Sigmoid colon (tissue), 4 donors: ENCODE results near the gene PPP3R2.

ENCODE experiments used
- EP300 ChIP-seq, 4 donors: sonication (generic); formaldehyde crosslinking; IDR thresholded peaks; one replicate each; pipeline ENCODE4 v1.6.1; 2017; ENCODE audit warnings: antibody characterized with exemption in 4 of 4
- POLR2A ChIP-seq, 2 donors: fragments of 450-650 bp; IDR thresholded peaks; one replicate each; pipeline ENCODE4 v1.6.1; 2016; ENCODE audit warnings: antibody characterized with exemption in 2 of 2, mild to moderate bottlenecking in 2 of 2, moderate library complexity in 2 of 2
- POLR2AphosphoS5 ChIP-seq, 4 donors: sonication (generic); formaldehyde crosslinking; IDR thresholded peaks; one replicate each; pipeline ENCODE4 v1.6.1; 2017; ENCODE audit warnings: antibody characterized with exemption in 4 of 4
- TF ChIP-seq, protein P1 (sequence below), 4 experiments: fragments of 450-650 bp in 3 of 4; fragments of 200-600 bp in 1 of 4; IDR thresholded peaks; one replicate each; pipeline ENCODE4 v1.5.1; 2016 to 2019; ENCODE audit warnings: antibody characterized with exemption in 4 of 4, mild to moderate bottlenecking in 3 of 4, moderate library complexity in 2 of 4

GRCh38 chr9:101635473-101635872 is 40.7 kb upstream of the PPP3R2 start:
- TF ChIP-seq, protein P1, sequence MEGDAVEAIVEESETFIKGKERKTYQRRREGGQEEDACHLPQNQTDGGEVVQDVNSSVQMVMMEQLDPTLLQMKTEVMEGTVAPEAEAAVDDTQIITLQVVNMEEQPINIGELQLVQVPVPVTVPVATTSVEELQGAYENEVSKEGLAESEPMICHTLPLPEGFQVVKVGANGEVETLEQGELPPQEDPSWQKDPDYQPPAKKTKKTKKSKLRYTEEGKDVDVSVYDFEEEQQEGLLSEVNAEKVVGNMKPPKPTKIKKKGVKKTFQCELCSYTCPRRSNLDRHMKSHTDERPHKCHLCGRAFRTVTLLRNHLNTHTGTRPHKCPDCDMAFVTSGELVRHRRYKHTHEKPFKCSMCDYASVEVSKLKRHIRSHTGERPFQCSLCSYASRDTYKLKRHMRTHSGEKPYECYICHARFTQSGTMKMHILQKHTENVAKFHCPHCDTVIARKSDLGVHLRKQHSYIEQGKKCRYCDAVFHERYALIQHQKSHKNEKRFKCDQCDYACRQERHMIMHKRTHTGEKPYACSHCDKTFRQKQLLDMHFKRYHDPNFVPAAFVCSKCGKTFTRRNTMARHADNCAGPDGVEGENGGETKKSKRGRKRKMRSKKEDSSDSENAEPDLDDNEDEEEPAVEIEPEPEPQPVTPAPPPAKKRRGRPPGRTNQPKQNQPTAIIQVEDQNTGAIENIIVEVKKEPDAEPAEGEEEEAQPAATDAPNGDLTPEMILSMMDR (IDR thresholded peaks at IDR 0.05): no peak
- TF ChIP-seq POLR2A (IDR thresholded peaks at IDR 0.05): no peak
- no peak for TF ChIP-seq POLR2AphosphoS5 (IDR thresholded peaks at IDR 0.05)
- TF ChIP-seq EP300 (IDR thresholded peaks at IDR 0.05): no peak
